WTC11 (cell line): ENCODE data around the gene CPTP. TPM values are rescaled to one million over a fixed set of nuclear protein-coding genes. Genes with fewer than 3 reads are reported as not detected.

ENCODE experiments used
- ATAC-seq: fragments of 200-7000 bp; cut with Tn5 transposase; 2 replicates; pipeline ENCODE4 v1.10.0; 2021; ENCODE audit warnings: mild to moderate bottlenecking, moderate library complexity
- CTCF ChIA-PET: fragments of 300-600 bp; sonication (Branson Sonifier 250); formaldehyde crosslinking; loops from one replicate; lab custom pipeline; 2021; ENCODE audit warnings: antibody characterized with exemption; lab: Charles Lee
- POLR2A ChIA-PET: fragments of 350-600 bp; sonication (Branson Sonifier 250); formaldehyde crosslinking; loops from one replicate; lab custom pipeline; 2021; ENCODE audit warnings: antibody characterized with exemption; lab: Charles Lee
- DNase-seq: peaks from one replicate; pipeline ENCODE4 v3.0.0; 2021; ENCODE audit warnings: low spot score
- H3K27ac Mint-ChIP-seq: 2 replicates; pipeline ENCODE4 v1.8.0; 2021; ENCODE audit warnings: mixed read lengths
- H3K27me3 Mint-ChIP-seq: 2 replicates; pipeline ENCODE4 v1.8.0; 2021; ENCODE audit warnings: low read depth, mild to moderate bottlenecking, moderate library complexity, mixed read lengths
- H3K36me3 Mint-ChIP-seq: 2 replicates; pipeline ENCODE4 v1.8.0; 2021; ENCODE audit warnings: mixed read lengths
- H3K4me1 Mint-ChIP-seq: 2 replicates; pipeline ENCODE4 v1.8.0; 2022; ENCODE audit warnings: mixed read lengths
- H3K4me3 Mint-ChIP-seq: 2 replicates; pipeline ENCODE4 v1.8.0; 2021; ENCODE audit warnings: mild to moderate bottlenecking, moderate library complexity, mixed read lengths
- H3K9me3 Mint-ChIP-seq: 2 replicates; pipeline ENCODE4 v1.8.0; 2021; ENCODE audit warnings: mixed read lengths
- CREB1 ChIP-seq: sonication (generic); formaldehyde crosslinking; IDR thresholded peaks from 2 replicates; pipeline ENCODE4 v1.8.0; 2023; ENCODE audit warnings: mild to moderate bottlenecking, missing genetic modification reagents
- E2F5 ChIP-seq: sonication (generic); formaldehyde crosslinking; IDR thresholded peaks from 2 replicates; pipeline ENCODE4 v1.8.1; 2022; ENCODE audit warnings: mild to moderate bottlenecking, moderate library complexity, missing genetic modification reagents
- EMX1 ChIP-seq: fragments of 250-450 bp; sonication (Bioruptor Pico); IDR thresholded peaks from 2 replicates; pipeline ENCODE4 v1.8.0; 2021; ENCODE audit warnings: mild to moderate bottlenecking
- FOXP1 ChIP-seq: sonication (generic); formaldehyde crosslinking; IDR thresholded peaks from 2 replicates; pipeline ENCODE4 v1.8.0; 2022; ENCODE audit warnings: missing genetic modification reagents, mild to moderate bottlenecking, moderate library complexity, borderline replicate concordance
- HMGXB4 ChIP-seq: sonication (generic); formaldehyde crosslinking; IDR thresholded peaks from 2 replicates; pipeline ENCODE4 v1.8.1; 2023; ENCODE audit warnings: mild to moderate bottlenecking, moderate library complexity, missing genetic modification reagents
- KAT7 ChIP-seq: sonication (generic); formaldehyde crosslinking; IDR thresholded peaks from 2 replicates; pipeline ENCODE4 v1.8.1; 2023; ENCODE audit warnings: missing genetic modification reagents, mild to moderate bottlenecking, borderline replicate concordance
- NFE2L1 ChIP-seq: sonication (generic); formaldehyde crosslinking; IDR thresholded peaks from 2 replicates; pipeline ENCODE4 v1.8.1; 2023; ENCODE audit warnings: missing genetic modification reagents
- NR1H2 ChIP-seq: sonication (generic); formaldehyde crosslinking; IDR thresholded peaks from 2 replicates; pipeline ENCODE4 v1.9.0; 2021; ENCODE audit warnings: mild to moderate bottlenecking, moderate library complexity, missing genetic modification reagents
- PREB ChIP-seq: sonication (generic); formaldehyde crosslinking; IDR thresholded peaks from 2 replicates; pipeline ENCODE4 v1.8.1; 2022; ENCODE audit warnings: mild to moderate bottlenecking, missing genetic modification reagents, moderate library complexity, borderline replicate concordance
- PRRX2 ChIP-seq: fragments of 250-450 bp; sonication (Bioruptor Pico); IDR thresholded peaks from 2 replicates; pipeline ENCODE4 v1.8.0; 2021; ENCODE audit warnings: mild to moderate bottlenecking
- SMAD3 ChIP-seq: sonication (generic); formaldehyde crosslinking; IDR thresholded peaks from 2 replicates; pipeline ENCODE4 v1.8.0; 2022; ENCODE audit warnings: missing genetic modification reagents, mild to moderate bottlenecking, borderline replicate concordance
- SMAD4 ChIP-seq: sonication (generic); formaldehyde crosslinking; IDR thresholded peaks from 2 replicates; pipeline ENCODE4 v1.8.0; 2022; ENCODE audit warnings: mild to moderate bottlenecking, missing genetic modification reagents
- TEAD4 ChIP-seq: sonication (generic); formaldehyde crosslinking; IDR thresholded peaks from 2 replicates; pipeline ENCODE4 v1.8.0; 2022; ENCODE audit warnings: mild to moderate bottlenecking, missing genetic modification reagents
- ZNF219 ChIP-seq: sonication (generic); formaldehyde crosslinking; IDR thresholded peaks from 2 replicates; pipeline ENCODE4 v1.8.0; 2023; ENCODE audit warnings: missing genetic modification reagents, mild to moderate bottlenecking, borderline replicate concordance
- ZNF263 ChIP-seq: sonication (generic); formaldehyde crosslinking; IDR thresholded peaks from 2 replicates; pipeline ENCODE4 v1.8.1; 2022; ENCODE audit warnings: low read depth, mild to moderate bottlenecking, moderate library complexity, missing genetic modification reagents
- total RNA-seq: library from RNA; stranded (reverse); gene quantifications from 3 replicates; pipeline ENCODE4 v1.2.3, GENCODE V29; 2021
- TF ChIP-seq, protein P1 (sequence below): sonication (generic); formaldehyde crosslinking; IDR thresholded peaks from 2 replicates; pipeline ENCODE4 v1.8.1; 2022; ENCODE audit warnings: low read depth, missing genetic modification reagents, borderline replicate concordance
- TF ChIP-seq, protein P2 (sequence below): fragments of 250-450 bp; sonication (Bioruptor Pico); IDR thresholded peaks from 2 replicates; pipeline ENCODE4 v1.9.0; 2021; ENCODE audit warnings: mild to moderate bottlenecking, borderline replicate concordance
- TF ChIP-seq, protein P3 (sequence below): fragments of 250-450 bp; sonication (Bioruptor Pico); IDR thresholded peaks from 2 replicates; pipeline ENCODE4 v1.9.0; 2021; ENCODE audit warnings: mild to moderate bottlenecking

Gene CPTP
- total RNA-seq, 1 experiment from 2014 or later, result 14.4 TPM

- no peak for TF ChIP-seq KAT7 (CRISPR knock-in tag)
- no peak for TF ChIP-seq SMAD3
- TF ChIP-seq ZNF263, result no peak
- TF ChIP-seq HMGXB4, result no peak
- TF ChIP-seq CREB1 (CRISPR knock-in tag), result no peak
- TF ChIP-seq NFE2L1 (CRISPR knock-in tag), result no peak
- TF ChIP-seq FOXP1 (CRISPR knock-in tag), result no peak
- TF ChIP-seq, protein P1, sequence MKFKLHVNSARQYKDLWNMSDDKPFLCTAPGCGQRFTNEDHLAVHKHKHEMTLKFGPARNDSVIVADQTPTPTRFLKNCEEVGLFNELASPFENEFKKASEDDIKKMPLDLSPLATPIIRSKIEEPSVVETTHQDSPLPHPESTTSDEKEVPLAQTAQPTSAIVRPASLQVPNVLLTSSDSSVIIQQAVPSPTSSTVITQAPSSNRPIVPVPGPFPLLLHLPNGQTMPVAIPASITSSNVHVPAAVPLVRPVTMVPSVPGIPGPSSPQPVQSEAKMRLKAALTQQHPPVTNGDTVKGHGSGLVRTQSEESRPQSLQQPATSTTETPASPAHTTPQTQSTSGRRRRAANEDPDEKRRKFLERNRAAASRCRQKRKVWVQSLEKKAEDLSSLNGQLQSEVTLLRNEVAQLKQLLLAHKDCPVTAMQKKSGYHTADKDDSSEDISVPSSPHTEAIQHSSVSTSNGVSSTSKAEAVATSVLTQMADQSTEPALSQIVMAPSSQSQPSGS (CRISPR knock-in tag), result no peak
- TF ChIP-seq PRRX2 (CRISPR knock-in tag), result no peak
- no peak for TF ChIP-seq EMX1 (CRISPR knock-in tag)
- no peak for TF ChIP-seq PREB
- no peak for TF ChIP-seq SMAD4 (CRISPR knock-in tag)
- TF ChIP-seq, protein P2, sequence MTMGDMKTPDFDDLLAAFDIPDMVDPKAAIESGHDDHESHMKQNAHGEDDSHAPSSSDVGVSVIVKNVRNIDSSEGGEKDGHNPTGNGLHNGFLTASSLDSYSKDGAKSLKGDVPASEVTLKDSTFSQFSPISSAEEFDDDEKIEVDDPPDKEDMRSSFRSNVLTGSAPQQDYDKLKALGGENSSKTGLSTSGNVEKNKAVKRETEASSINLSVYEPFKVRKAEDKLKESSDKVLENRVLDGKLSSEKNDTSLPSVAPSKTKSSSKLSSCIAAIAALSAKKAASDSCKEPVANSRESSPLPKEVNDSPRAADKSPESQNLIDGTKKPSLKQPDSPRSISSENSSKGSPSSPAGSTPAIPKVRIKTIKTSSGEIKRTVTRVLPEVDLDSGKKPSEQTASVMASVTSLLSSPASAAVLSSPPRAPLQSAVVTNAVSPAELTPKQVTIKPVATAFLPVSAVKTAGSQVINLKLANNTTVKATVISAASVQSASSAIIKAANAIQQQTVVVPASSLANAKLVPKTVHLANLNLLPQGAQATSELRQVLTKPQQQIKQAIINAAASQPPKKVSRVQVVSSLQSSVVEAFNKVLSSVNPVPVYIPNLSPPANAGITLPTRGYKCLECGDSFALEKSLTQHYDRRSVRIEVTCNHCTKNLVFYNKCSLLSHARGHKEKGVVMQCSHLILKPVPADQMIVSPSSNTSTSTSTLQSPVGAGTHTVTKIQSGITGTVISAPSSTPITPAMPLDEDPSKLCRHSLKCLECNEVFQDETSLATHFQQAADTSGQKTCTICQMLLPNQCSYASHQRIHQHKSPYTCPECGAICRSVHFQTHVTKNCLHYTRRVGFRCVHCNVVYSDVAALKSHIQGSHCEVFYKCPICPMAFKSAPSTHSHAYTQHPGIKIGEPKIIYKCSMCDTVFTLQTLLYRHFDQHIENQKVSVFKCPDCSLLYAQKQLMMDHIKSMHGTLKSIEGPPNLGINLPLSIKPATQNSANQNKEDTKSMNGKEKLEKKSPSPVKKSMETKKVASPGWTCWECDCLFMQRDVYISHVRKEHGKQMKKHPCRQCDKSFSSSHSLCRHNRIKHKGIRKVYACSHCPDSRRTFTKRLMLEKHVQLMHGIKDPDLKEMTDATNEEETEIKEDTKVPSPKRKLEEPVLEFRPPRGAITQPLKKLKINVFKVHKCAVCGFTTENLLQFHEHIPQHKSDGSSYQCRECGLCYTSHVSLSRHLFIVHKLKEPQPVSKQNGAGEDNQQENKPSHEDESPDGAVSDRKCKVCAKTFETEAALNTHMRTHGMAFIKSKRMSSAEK, result no peak
- no peak for TF ChIP-seq ZNF219 (CRISPR knock-in tag)
- TF ChIP-seq, protein P3, sequence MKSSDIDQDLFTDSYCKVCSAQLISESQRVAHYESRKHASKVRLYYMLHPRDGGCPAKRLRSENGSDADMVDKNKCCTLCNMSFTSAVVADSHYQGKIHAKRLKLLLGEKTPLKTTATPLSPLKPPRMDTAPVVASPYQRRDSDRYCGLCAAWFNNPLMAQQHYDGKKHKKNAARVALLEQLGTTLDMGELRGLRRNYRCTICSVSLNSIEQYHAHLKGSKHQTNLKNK, result no peak
- TF ChIP-seq TEAD4 (CRISPR knock-in tag), result no peak
- TF ChIP-seq NR1H2 (CRISPR knock-in tag), result no peak
- no peak for TF ChIP-seq E2F5 (CRISPR knock-in tag)
- ATAC-seq (no peak), DNase-seq (no peak)
- ChIA-PET CTCF (interaction anchor here (1.0 kb wide), 1 partner anchor 42 kb away, joined by 3 read pairs; no protein-coding TSS in a partner anchor), POLR2A (interaction anchor here (0.5 to 2.0 kb wide), 3 partner anchors 11 to 193 kb away, joined by 3 to 5 read pairs (median 4); no protein-coding TSS in a partner anchor)
- Mint-ChIP-seq H3K4me1 (no peaks in the 10 kb centered on the region), H3K36me3 (no peaks in the 10 kb centered on the region), H3K27ac (no peak overlapping the region), H3K27me3 (no peaks in the 10 kb centered on the region), H3K4me3 (no peak overlapping the region), H3K9me3 (peaks cover 4% of the 10 kb centered on the region)
Observed at GRCh38 chr1:1332031-1332755, 7.6 kb downstream of the CPTP start.
